ENCODE measurements around the gene SPRR2D.

DNA sequence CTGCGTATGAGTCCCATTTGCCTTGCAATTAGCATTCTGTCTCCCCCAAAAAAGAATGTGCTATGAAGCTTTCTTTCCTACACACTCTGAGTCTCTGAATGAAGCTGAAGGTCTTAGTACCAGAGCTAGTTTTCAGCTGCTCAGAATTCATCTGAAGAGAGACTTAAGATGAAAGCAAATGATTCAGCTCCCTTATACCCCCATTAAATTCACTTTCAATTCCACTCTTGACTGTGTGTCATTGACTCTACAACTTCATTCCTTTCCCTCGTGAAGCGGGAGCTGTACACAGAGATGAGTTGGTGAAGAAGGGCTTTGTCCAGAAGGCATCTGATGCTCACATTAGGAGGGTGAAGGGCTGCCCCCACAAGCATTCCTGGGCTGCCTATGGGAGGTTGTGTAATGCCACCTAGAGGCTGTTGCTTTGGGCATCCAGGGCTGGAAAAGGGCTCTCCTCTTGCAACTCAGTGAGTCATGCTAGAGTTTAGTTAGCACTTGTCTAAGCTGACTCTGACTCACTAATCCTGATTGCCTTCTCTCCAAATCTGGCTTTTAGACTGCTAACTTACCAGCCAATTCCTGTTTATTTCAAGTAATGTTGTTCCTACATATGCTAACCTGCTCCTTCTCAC, 8.1 kb downstream of the SPRR2D start:
- TF ChIP-seq, protein P1, sequence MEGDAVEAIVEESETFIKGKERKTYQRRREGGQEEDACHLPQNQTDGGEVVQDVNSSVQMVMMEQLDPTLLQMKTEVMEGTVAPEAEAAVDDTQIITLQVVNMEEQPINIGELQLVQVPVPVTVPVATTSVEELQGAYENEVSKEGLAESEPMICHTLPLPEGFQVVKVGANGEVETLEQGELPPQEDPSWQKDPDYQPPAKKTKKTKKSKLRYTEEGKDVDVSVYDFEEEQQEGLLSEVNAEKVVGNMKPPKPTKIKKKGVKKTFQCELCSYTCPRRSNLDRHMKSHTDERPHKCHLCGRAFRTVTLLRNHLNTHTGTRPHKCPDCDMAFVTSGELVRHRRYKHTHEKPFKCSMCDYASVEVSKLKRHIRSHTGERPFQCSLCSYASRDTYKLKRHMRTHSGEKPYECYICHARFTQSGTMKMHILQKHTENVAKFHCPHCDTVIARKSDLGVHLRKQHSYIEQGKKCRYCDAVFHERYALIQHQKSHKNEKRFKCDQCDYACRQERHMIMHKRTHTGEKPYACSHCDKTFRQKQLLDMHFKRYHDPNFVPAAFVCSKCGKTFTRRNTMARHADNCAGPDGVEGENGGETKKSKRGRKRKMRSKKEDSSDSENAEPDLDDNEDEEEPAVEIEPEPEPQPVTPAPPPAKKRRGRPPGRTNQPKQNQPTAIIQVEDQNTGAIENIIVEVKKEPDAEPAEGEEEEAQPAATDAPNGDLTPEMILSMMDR (IDR thresholded peaks at IDR 0.05; ENCODE audit: low read depth, low read length, missing input control), result no peak
- TF ChIP-seq RXRA (IDR thresholded peaks at IDR 0.05) (no peak), GABPA (IDR thresholded peaks at IDR 0.05 in 1 of 2, conservative IDR thresholded peaks at IDR 0.05 in 1 of 2) (no peak), NR2F2 (IDR thresholded peaks at IDR 0.05) (no peak), RAD21 (IDR thresholded peaks at IDR 0.05) (peak in 1 of 2 donors; percentile 26), FOXA1 (IDR thresholded peaks at IDR 0.05) (no peak)
- TF ChIP-seq, protein P2, sequence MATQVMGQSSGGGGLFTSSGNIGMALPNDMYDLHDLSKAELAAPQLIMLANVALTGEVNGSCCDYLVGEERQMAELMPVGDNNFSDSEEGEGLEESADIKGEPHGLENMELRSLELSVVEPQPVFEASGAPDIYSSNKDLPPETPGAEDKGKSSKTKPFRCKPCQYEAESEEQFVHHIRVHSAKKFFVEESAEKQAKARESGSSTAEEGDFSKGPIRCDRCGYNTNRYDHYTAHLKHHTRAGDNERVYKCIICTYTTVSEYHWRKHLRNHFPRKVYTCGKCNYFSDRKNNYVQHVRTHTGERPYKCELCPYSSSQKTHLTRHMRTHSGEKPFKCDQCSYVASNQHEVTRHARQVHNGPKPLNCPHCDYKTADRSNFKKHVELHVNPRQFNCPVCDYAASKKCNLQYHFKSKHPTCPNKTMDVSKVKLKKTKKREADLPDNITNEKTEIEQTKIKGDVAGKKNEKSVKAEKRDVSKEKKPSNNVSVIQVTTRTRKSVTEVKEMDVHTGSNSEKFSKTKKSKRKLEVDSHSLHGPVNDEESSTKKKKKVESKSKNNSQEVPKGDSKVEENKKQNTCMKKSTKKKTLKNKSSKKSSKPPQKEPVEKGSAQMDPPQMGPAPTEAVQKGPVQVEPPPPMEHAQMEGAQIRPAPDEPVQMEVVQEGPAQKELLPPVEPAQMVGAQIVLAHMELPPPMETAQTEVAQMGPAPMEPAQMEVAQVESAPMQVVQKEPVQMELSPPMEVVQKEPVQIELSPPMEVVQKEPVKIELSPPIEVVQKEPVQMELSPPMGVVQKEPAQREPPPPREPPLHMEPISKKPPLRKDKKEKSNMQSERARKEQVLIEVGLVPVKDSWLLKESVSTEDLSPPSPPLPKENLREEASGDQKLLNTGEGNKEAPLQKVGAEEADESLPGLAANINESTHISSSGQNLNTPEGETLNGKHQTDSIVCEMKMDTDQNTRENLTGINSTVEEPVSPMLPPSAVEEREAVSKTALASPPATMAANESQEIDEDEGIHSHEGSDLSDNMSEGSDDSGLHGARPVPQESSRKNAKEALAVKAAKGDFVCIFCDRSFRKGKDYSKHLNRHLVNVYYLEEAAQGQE (IDR thresholded peaks at IDR 0.05), result no peak

Measured in liver (tissue), 3 donors.